Heart left ventricle (tissue), 13 donors: ENCODE measurements around the gene DCLK1.

Source experiments
- POLR2A ChIP-seq, 2 donors: fragments of 450-650 bp; IDR thresholded peaks; one replicate each; pipeline ENCODE4 v1.6.1; 2017; ENCODE audit warnings: antibody characterized with exemption in 2 of 2, mild to moderate bottlenecking in 2 of 2, moderate library complexity in 2 of 2
- TF ChIP-seq, protein P1 (sequence below), 12 donors: fragments of 200-600 bp; sonication (generic) in 4 of 12; IDR thresholded peaks; one replicate each; pipeline versions ENCODE4 v1.5.0 to v1.8.0; 2018 to 2022; ENCODE audit warnings: antibody characterized with exemption in 12 of 12, mild to moderate bottlenecking in 5 of 12
- donor health status: ischemic (EF 13 %, LVEDD 7.1; RV severe dilation, severe dysfunction).
- donor health status: DM: no; HTN: yes; CAD: no.
- donor health status: DM: no; HTN: no; CAD: no.
- donor health status: ischemic (EF 25% LVEDD 6.9; RV normal size, moderate dysfunction).
- donor health status: ischemic (EF 25% LVEDD 5.7; RV mildly dilated, moderate dysfunction).
- donor health status: ischemic (EF 35%, LVEDD 5.7; RV mildly dilated, moderate dysfunction).
- donor health status: nonischemic (EF 11% LVEDD 7.7; RV severe dilation, severe dysfunction).
- donor health status: DM: yes; HTN: yes; CAD: no.
- donor health status: PGD.
- donor health status: ischemic (EF 29% LVEDD 5.4; RV normal size, mild dysfunction).
- donor health status: nonischemic (EF 23%, LVEDD 6.1; RV moderate dilation, normal function).

DNA sequence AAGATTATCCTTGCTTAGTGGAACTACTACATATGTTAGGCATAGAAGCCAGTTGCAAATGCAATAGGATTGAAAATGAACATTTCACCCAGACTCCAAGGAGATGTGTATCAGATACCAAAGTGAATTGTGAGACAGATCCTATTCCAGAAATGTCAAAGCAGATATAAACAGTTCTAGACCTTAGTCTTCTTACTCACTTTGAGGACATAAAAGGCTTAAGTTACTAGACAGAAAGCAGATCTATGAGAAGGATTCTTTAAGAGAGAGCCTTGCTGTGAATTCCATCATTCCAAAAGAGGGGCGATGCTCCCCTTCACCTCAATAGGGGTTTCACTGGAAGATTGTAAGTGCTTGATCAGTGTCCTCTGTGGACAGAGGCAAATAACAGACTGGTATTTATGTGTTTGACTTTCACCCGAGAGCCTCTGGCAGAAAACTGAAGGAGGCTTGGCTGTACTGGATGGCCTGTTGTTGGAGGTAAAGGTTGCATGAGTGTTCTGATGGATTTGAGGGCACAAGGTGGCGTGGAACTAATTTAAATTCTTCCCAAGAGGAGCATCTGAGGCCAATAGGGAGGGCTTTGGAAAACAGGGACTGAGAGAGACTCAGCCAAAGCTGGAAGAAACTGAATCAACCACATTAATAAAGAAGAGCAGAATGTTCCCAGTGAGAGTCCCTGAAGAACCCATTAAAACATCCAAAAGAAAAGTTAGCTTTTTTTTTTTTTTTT is 194.8 kb downstream of the DCLK1 start:
- TF ChIP-seq, protein P1, sequence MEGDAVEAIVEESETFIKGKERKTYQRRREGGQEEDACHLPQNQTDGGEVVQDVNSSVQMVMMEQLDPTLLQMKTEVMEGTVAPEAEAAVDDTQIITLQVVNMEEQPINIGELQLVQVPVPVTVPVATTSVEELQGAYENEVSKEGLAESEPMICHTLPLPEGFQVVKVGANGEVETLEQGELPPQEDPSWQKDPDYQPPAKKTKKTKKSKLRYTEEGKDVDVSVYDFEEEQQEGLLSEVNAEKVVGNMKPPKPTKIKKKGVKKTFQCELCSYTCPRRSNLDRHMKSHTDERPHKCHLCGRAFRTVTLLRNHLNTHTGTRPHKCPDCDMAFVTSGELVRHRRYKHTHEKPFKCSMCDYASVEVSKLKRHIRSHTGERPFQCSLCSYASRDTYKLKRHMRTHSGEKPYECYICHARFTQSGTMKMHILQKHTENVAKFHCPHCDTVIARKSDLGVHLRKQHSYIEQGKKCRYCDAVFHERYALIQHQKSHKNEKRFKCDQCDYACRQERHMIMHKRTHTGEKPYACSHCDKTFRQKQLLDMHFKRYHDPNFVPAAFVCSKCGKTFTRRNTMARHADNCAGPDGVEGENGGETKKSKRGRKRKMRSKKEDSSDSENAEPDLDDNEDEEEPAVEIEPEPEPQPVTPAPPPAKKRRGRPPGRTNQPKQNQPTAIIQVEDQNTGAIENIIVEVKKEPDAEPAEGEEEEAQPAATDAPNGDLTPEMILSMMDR (IDR thresholded peaks at IDR 0.05), result no peak
- TF ChIP-seq POLR2A (IDR thresholded peaks at IDR 0.05), result no peak
